ENCODE data around the gene CDH4.

The CDH4 gene

DNA sequence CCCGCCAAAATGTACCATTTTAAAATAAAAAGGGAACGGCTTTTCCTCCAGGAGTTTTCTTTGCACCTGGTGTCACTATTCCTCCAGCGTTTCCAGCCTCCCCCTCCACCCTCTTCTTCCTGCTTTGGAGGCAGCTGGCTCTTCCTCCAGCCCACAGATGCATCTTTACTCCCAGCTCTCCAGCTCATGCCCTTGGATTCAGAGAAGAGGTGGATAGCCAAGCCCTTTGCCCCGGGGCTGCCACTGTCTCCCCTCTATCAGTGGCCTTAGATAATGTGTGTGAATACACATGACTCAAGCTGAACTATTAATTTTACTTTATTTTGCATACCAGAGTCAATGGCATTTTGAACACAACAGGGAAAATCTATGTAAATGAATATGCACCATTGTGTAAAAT lies 15.3 kb upstream of the CDH4 start:
- DNase-seq (ENCODE audit: low read depth) = no peak
- TF ChIP-seq, protein P1, sequence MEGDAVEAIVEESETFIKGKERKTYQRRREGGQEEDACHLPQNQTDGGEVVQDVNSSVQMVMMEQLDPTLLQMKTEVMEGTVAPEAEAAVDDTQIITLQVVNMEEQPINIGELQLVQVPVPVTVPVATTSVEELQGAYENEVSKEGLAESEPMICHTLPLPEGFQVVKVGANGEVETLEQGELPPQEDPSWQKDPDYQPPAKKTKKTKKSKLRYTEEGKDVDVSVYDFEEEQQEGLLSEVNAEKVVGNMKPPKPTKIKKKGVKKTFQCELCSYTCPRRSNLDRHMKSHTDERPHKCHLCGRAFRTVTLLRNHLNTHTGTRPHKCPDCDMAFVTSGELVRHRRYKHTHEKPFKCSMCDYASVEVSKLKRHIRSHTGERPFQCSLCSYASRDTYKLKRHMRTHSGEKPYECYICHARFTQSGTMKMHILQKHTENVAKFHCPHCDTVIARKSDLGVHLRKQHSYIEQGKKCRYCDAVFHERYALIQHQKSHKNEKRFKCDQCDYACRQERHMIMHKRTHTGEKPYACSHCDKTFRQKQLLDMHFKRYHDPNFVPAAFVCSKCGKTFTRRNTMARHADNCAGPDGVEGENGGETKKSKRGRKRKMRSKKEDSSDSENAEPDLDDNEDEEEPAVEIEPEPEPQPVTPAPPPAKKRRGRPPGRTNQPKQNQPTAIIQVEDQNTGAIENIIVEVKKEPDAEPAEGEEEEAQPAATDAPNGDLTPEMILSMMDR (IDR thresholded peaks at IDR 0.05; ENCODE audit: low read length, missing control alignments) = no peak
- no peak overlapping the region for H3K4me3 ChIP-seq (replicated peaks; ENCODE audit: low read depth, low read length)

DNA sequence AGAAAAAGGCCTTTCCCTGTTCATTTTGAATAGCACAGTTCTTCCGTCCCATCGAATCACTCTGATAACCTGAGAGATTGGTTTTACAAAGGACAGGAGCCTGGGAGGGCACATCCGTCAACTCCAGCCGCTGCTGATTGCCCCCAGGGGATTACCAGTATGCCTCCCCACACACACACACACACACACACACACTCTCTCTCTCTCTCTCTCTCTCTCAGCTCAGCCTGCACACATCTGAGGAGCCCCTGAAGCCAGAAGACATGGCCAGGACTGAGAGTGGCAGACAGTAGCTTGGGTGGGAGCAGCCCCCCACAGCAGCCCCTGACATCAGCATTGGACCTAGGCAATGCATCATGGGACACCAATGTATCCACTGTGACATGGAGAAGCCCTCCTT lies 13.2 kb upstream of the CDH4 start:
- H3K4me3 ChIP-seq (replicated peaks; ENCODE audit: low read depth, low read length) = no peak overlapping the region
- DNase-seq (ENCODE audit: low read depth) = no peak
- TF ChIP-seq, protein P1 (IDR thresholded peaks at IDR 0.05; ENCODE audit: low read length, missing control alignments) = no peak

DNA sequence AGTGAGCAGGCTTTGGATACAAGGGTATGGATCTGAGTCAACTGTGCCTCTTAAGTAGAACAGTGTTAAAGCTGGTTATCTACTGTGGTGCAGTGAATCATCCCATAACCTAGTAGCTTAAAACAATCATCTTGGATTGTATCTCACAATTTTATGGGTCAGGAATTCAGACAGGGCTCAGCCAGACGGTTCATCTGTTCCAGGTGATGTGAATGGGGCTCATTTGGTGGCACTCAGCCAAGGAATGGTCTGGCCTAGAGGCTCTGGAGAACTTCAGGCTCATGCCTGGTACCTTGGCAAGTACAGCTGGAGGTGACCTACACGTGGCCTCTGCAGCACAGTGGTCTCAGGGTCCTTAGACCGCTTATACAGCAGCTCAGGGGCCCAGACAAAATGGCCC lies 11.2 kb upstream of the CDH4 start:
- TF ChIP-seq, protein P1 (IDR thresholded peaks at IDR 0.05; ENCODE audit: low read length, missing control alignments) = no peak
- no peak for DNase-seq (ENCODE audit: low read depth)
- H3K4me3 ChIP-seq (replicated peaks; ENCODE audit: low read depth, low read length) = no peak overlapping the region

DNA sequence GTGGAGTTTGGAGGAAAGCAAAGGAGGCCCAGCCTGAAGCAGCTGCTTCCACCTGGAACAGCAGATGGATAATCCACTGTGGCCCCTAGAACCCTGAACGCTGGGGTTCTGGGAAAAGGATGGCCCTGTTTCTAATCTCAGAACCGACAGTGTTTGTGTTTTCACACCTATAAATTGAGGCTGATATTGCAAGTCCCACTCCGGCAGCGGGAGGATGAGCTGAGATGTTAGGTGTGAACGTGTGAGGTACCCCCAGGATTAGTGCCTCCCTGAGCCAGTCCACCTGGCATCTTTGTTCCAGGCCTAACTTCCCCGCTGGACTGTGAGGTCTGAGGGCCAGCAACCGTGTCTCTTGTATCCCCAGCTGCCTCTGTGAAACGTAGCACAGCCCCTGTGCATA lies 7.8 kb upstream of the CDH4 start:
- TF ChIP-seq, protein P1 (IDR thresholded peaks at IDR 0.05; ENCODE audit: low read length, missing control alignments) = no peak
- no peak for DNase-seq (ENCODE audit: low read depth)
- H3K4me3 ChIP-seq (replicated peaks; ENCODE audit: low read depth, low read length) = no peak overlapping the region

DNA sequence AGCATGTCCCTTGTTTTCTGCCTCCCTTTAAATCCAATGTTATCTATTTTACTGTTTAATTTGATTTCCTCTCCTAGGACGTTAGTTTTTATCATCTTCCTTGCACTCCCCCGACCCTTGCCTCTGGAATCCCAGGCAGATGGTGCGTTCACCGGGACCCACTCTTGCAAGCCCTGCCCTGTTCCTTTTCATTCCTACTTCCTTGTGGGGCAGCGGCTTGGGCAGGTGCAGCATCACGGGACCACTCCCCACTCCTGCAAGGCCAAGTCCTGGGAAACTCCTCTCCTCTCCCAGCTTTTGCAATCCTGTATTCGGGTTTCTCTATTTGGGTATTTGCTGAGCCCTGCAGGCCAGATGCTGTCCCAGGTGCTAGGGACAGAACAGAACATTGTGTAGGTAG lies 5.8 kb upstream of the CDH4 start:
- DNase-seq (ENCODE audit: low read depth) = no peak
- TF ChIP-seq, protein P1 (IDR thresholded peaks at IDR 0.05; ENCODE audit: low read length, missing control alignments) = no peak
- no peak overlapping the region for H3K4me3 ChIP-seq (replicated peaks; ENCODE audit: low read depth, low read length)

DNA sequence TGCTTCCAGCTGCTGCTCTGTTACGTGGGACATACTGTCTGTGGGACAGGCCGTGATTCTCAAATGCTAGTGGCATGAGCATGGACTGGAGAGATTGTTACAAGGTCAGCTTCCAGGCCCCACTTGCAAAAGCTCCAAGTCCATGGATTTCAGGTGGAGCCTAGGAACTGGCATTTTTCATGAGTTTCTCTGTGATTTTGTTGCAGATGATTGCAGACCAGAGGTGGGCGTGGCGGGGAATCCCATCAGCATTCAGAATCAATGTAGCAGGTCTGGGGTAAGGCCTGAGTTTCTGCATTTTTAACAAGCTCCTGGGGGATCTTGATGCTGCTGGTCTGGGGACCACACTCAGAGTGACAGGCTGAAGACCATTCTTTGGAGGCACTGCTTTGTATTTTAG lies 2.4 kb upstream of the CDH4 start:
- DNase-seq (ENCODE audit: low read depth) = no peak
- H3K4me3 ChIP-seq (replicated peaks; ENCODE audit: low read depth, low read length) = no peak overlapping the region
- TF ChIP-seq, protein P1 (IDR thresholded peaks at IDR 0.05; ENCODE audit: low read length, missing control alignments) = no peak

DNA sequence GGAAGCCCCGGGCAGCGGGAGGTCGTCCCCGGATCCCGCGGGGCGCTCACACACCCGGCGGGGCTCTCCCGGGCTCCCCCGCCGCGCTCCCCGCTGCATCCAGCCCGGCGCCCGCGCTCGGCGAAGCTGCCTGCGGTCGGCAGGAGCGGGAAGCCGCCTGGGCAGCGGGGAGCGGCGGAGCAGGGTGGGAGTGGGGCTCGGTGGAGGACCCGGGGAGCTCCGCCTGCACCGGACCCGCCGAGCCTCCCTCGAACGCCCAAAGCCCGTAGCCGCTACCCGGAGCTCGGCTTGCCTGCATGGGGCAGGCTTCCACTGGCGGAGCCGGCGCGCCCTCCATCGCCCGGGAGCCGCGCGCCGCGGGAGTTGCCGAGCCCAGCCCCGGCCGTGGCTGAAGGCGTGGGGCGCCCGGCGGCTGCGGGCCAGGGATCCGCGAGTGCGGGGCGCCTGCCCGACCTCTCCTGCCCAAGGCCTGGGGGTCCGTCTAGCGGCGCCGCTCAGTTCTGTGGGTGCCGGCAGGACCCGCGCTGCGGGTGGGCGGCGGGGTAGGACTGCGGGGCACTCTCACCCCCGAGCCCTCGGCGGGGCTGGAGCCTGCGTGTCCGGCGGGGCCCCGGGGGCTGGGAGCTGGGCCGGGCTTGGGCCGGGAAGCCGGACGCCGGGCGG lies 671 bp downstream of the CDH4 start:
- TF ChIP-seq, protein P1 (IDR thresholded peaks at IDR 0.05; ENCODE audit: low read length, missing control alignments) = no peak
- DNase-seq (ENCODE audit: low read depth) = no peak
- H3K4me3 ChIP-seq (replicated peaks; ENCODE audit: low read depth, low read length) = no peak overlapping the region
